GM19324 (cell line): ENCODE measurements around the gene MSH4.
"Not testable (repeated sequence)": the region's sequence is repeated elsewhere in the genome, so short reads cannot be mapped to it uniquely, and the experiment has no call there.

Experiments
- ATAC-seq: cut with Tn5 transposase; IDR thresholded peaks from one replicate; pipeline ENCODE4 v1.9.1; 2021; ENCODE audit warnings: mild to moderate bottlenecking, moderate library complexity; ENCODE audit not compliant: unreplicated experiment, low FRiP score

The MSH4 gene

DNA sequence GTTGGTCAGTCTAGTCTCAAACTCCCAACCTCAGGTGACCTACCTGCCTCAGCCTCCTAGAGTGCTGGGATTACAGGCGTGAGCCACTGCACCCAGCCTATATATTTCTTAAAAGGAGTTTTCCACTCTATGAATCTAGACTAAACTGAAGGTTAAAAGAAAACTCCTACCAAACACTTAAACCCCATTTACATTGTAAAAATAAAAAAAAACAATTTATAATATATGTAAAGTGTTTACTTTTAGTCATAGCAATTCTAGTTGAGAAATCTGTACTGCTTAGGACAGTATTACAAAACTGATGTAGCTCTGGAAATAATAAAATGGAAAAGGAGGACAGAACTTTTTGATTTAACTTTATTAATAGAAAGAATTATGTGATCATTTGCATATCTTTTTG is 126.0 kb downstream of the MSH4 start:
- ATAC-seq: no peak

DNA sequence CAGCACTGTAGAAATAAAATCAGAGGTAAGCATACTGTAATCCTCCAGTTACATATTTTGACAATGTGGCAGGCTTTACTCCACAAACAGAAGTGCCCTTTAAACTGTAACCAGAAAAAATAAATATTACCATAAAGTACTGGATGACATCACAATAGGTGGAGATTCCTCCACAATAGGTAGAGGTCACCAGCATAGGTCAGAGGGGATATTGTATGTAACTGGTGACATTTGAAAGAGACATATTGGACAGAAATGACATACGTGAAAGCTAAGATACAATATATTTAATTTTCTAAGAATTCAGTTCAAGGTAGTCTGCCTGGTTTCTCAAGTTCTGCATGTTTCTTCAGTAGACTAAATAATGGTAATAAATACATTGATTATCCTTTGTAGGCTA is 135.6 kb downstream of the MSH4 start, which contains the start of gene ASB17:
Gene ASB17, minus strand, starts transcription at position 101 of the 400 bp plus-strand sequence. CDS start 113 bp downstream, outside the sequence.
- no peak for ATAC-seq

GRCh38 chr1:75937034-75937433 is 140.4 kb downstream of the MSH4 start:
- ATAC-seq: no peak

DNA sequence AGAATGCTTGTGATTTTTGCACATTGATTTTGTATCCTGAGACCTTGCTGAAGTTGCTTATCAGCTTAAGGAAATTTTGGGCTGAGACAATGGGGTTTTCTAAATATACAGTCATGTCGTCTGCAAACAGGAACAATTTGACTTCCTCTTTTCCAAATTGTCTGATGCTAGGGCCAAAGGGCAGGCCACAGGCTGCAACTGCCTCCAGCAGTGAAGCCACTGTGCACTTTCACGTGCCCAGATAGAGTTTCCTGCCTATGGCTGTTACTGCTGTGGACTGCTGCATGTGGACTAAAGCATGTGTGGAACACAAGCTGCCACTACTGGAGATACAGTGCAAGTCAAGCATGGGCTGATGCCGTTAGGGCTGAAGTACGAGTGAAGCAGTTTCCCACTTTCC is 146.4 kb downstream of the MSH4 start:
- not testable (repeated sequence) for ATAC-seq

DNA sequence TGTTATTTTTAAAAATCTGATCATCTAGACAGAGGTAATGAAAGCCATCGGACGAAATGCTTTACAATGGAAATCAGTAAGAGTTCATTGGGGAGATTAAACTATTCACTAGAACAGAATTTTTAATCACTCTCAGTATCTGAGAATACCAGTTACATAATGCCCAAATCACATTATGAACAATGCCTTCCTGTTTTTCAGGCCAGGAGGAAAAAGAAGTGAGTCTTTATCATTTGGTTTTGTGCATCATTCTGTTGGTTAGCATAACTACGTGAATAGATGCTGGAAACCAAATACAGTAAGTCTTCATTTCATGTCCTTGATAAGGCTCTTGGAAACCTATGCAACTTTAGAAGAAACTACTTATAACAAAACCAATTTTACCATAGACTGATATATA is 153.5 kb downstream of the MSH4 start:
- no peak for ATAC-seq

DNA sequence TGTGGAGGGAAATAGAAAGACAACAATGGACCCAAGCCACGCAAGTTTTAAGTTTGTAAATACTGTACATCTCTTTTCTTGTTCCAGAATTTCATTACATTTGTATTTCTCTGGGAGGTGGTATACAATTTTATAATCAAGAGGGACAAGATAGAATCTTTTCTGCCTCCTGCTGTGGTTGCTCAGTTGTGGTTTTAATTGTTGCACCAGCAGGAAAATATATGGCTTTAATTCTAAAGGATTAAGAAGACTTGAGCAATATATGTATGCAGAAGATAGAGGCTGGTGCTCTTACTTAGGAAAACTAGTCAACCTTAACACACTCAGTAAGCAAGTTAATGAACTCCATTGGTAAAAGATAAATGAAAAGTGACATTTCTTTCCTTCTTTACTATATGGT is 155.3 kb downstream of the MSH4 start:
- no peak for ATAC-seq

DNA sequence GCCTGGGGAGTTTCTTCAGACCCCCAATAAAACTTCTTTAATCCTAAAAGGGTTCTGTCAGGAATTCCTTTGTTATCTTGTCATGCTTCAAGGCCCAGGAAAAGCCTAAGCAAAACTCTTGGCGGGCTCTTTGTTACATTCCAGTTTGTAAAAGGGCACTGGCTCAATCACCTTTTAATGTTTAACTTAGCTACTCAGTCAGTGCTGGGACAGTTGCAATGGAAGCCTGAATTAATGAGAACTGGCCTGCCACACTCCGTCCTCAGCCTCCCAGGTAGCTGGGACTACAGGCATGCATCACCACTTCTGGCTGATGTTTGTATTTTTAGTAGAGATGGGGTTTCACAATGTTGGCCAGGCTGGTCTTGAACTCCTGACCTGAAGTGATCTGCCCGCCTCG is 156.8 kb downstream of the MSH4 start:
- ATAC-seq: no peak

- no peak for ATAC-seq
Observed at GRCh38 chr1:75954586-75954985, 157.9 kb downstream of the MSH4 start.
